DMS79 treated with DMSO at 0.1 percent for 48 hours (cell line): ENCODE measurements around the gene SAMD13.
A peak's percentile ranks its signal among the peaks of the same experiment; 100 is the strongest.

Experiments used
- DNase-seq: peaks from one replicate; lab custom pipeline; 2025; lab: John Stamatoyannopoulos, UW

SAMD13 gene, protein sequence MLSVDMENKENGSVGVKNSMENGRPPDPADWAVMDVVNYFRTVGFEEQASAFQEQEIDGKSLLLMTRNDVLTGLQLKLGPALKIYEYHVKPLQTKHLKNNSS

GRCh38 chr1:84301004-84301784 is at the start of gene SAMD13:
Gene SAMD13, plus strand, starts transcription at chr1:84301708. Its CDS starts 1,527 bp downstream, at chr1:84303235.
- peak; percentile 86 for DNase-seq

DNA sequence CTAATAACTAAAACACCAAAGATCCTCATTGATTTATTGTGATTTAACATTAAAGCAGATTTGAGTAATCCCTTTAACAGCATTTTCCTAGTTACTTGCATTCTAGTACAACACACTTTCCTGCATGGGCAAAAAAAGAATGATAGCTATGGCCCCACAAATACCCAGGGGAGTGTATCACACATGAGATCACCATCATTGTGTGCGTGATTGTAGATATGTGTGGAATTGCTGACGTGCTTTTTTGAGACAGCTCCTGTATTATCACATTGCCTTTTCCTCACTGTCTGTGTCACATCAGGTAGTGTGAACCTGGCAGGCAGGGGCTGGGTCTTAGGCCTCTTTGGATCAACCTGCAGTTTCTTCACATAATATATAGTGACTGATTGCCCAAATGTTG is 48.5 kb upstream of the SAMD13 start:
- no peak for DNase-seq

DNA sequence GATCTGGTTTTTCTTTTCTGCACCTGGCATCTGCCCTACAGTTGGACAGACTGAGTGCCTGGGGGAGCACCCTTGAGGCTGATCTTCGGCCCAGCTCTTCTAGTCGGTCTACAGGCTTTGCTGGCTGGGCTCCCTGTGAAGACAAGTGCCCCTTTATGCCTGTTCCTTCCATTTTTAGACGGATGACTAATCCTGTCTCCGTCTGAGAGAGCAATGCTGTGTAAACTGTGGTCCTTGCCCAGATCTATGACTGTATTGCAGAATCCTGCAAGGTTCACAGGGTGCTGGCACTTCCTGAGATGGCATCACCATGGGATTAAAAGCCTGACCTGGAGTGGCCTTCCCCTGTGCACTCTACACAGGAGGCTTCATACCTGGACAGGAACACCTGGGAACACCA is 47.6 kb upstream of the SAMD13 start:
- no peak for DNase-seq

DNA sequence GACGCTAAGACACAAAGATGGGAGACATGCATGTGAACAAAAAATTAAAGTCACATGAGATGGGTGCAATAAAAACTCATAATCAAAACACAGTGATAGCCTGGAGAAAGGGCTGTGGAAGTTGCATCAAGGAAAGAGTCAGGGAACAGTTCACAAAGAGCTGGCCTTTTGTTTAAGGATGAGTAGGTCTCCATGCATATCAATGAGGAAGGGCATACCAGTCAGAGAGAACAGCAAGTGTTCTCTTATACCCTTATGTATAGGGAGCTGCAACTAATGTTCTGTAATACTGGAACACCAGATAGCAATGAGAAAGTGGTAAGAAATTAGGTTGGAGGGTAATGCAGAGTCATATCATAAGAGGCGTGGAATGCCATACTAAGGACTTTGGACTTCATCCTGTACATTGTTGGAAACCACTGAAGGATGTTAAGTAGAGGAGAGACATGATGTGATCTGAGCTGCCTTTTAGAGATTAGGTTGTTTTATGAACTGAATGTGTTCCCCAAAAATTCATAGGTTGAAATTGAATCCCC is 46.7 kb upstream of the SAMD13 start:
- no peak for DNase-seq

DNA sequence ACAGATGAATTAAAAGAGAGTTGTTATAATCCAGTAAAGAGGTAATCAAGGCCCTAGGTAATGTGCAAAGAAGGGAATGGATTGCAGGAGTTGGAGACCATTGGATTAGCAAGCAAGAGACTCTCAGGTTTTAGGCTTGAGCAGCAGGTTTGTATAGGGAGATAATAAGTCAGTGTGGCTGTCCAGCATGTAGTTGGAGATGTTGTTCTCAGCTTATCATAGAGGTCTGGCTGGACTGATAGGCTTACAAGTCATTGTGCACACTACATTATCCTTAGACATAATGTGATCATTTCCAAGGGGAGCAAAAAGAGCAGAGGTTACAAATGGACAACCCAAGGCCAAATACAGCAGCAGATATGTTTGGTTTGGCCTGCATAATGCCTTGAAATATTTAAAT is 45.9 kb upstream of the SAMD13 start:
- no peak for DNase-seq

- DNase-seq = no peak
These were observed 43.9 kb upstream of the SAMD13 start for GRCh38 chr1:84257617-84258016.

DNA sequence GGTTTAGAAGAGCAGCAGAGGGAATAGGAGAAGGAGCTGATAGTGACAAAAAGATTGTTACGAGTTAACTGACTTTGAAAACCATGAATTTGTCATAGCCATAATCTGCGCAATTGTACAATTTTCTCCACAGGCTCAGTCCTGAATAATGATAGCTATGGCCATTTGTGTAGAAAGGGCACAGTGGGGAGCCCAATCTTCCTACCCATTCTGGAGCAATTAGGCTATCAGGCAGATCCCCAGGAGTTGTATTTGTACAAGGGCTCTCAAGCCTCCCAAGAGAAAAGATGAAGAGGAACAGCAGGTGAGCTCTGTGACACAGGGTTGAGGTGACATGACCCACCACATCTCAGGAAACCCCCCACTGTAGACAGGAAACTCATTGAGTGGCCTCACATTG is 42.1 kb upstream of the SAMD13 start:
- DNase-seq = no peak

- DNase-seq = no peak
These were observed 41.5 kb upstream of the SAMD13 start for GRCh38 chr1:84259989-84260388.

GRCh38 chr1:84260852-84261518 is 40.5 kb upstream of the SAMD13 start:
- DNase-seq = no peak

- DNase-seq = no peak
These were observed 36.5 kb upstream of the SAMD13 start for GRCh38 chr1:84264961-84265360.

DNA sequence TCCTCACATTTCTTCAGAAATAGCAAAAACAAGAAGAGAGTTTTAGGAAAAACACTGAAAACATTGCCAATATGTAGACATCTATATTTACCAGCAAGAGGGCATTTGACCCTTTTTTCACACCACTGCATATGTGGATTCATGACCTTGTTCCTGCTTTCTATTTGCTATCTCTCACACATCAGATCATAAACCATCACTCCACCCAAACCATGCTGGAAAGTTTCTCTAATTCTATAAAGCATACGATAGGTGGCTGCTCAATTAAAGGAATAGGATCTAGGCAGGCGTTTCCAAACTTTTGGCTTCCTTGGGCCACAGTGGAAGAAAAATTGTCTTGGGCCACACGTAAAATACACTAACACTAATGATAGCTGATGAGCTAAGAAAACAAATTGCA is 35.6 kb upstream of the SAMD13 start:
- no peak for DNase-seq

- no peak for DNase-seq
These were observed 34.8 kb upstream of the SAMD13 start for GRCh38 chr1:84266748-84267147.

DNA sequence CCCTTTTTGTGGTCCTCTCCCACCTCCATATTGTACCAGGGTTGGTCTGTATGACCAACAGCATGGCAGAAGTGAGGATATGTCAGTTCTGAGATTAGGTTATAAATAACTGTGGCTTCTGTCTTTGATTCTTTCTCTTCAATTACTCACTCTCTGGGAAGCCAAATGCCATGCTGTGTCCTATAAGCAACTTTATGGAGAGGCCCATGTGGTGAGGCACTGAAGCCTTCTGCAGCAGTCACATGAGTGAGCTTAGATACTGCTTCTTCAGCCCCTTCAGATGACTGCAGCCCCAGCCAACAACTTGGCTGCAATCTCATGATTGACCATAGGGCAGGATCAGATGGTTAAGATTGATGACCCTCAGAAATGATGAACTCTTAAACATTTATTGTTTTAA is 34.0 kb upstream of the SAMD13 start:
- no peak for DNase-seq

DNA sequence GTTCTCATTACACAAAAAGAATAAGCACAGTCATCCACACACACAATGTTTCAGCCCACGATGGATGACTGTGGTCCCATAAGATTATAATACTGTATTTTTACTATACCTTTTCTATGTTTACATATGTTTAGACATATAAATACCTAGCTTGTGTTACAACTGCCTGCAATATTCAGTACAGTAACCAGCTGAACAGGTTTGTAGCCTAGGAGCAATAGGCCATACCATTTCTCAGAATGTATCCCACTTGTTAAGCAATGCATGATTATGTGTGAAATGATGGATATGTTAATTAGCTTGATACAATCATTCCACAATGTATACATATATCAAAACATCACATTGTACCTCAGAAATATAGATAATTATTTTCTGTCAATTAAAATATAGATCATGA is 33.2 kb upstream of the SAMD13 start:
- DNase-seq = no peak

DNA sequence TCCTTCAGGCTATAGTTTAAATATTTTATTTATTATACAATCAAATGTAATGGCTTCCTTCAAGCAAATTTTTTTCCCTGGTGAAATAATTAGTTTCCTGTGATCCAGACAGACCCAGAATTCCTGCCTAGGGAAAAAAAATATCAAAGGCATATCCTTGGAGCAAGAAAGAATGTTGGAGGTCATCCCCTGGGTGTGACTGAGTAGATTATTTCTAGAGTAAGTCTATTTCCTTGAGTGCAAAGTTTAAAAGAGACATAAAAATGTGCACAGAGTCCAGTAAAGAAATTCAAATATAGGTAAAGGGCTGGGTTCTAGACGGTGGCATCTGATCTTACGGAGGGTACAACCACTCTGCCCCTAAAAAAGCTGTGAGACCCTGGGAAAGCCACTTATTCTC is 32.2 kb upstream of the SAMD13 start:
- no peak for DNase-seq

- no peak for DNase-seq
These were observed 29.9 kb upstream of the SAMD13 start for GRCh38 chr1:84271441-84272151.

- DNase-seq = peak; percentile 6
These were observed 29.1 kb upstream of the SAMD13 start for GRCh38 chr1:84272401-84272800.

- no peak for DNase-seq
These were observed 24.0 kb upstream of the SAMD13 start for GRCh38 chr1:84277343-84278059.

- DNase-seq = no peak
These were observed 22.6 kb upstream of the SAMD13 start for GRCh38 chr1:84278905-84279304.

DNA sequence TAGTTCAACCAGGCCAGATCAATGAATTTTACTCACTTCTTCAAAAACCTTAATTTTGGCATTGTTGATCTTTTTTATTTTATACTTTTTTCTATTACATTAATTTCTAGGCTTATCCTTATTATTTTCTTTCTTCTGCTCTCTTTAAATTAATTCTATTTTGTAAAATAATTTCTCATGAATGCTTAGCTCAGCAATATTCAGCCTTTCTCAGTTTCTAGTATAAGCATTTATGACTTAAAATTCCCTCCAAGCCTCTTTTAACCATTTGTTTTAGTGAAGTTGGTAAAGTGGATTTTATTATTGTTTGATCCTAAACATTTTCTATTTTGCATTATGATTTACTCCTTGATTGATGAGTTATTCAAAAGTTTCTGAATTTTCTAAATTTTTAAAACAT is 20.6 kb upstream of the SAMD13 start:
- no peak for DNase-seq

GRCh38 chr1:84282780-84283333 is 18.7 kb upstream of the SAMD13 start:
- no peak for DNase-seq

GRCh38 chr1:84283381-84283780 is 18.1 kb upstream of the SAMD13 start:
- DNase-seq = no peak
